GM19468 (cell line): ENCODE results near the gene PPM1H.
"Not testable (repeated sequence)": the region's sequence is repeated elsewhere in the genome, so short reads cannot be mapped to it uniquely, and the experiment has no call there.

Source experiments
- ATAC-seq: cut with Tn5 transposase; IDR thresholded peaks from one replicate; pipeline ENCODE4 v1.9.1; 2021; ENCODE audit warnings: mild to moderate bottlenecking, moderate library complexity, moderate number of reproducible peaks; ENCODE audit not compliant: unreplicated experiment; ENCODE audit errors: extremely low read depth

PPM1H gene, protein sequence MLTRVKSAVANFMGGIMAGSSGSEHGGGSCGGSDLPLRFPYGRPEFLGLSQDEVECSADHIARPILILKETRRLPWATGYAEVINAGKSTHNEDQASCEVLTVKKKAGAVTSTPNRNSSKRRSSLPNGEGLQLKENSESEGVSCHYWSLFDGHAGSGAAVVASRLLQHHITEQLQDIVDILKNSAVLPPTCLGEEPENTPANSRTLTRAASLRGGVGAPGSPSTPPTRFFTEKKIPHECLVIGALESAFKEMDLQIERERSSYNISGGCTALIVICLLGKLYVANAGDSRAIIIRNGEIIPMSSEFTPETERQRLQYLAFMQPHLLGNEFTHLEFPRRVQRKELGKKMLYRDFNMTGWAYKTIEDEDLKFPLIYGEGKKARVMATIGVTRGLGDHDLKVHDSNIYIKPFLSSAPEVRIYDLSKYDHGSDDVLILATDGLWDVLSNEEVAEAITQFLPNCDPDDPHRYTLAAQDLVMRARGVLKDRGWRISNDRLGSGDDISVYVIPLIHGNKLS

DNA sequence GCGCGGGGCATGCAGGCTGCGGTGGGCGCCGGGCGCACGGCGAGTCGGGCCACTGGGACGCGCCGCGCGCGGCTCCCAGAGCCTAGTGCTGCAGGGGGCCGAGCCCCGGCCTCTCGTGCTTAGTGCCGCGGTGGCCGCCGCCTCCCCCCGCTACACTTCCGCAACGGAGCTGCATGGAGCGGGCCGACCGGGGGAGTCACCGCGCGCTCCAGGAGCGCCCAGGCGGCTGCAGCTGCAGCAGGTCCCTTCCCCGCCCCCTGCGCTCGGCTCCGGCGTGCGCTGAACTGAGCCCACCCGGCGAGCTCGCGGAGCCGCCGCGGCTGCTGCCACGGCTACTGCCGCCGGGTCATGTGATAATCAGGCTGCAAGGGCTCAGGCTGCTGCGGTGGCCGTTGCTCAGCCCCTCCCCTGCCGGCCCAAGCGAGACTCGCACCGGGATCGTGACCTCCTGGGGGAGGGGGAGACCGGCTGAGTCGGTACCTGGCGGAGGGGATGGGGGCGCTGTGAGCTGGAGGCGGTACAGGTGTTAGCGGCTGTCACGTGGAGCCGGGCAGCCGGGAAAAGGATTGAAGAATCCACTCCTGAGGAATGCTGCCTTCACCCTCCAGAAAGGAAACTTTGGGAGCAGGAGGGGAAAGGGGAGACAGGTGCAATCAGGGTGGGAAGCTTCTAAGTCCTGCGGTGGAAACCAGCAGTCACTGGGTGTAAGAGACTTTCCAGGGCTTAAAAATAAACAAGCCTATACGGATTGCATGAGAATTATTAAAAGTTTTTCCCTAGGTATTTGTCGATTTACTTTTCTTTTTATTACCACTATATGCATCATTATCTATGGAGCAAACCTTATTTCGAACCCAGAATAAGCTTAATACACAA is at the start of gene PPM1H:
Gene PPM1H (minus strand): TSS at position 352 of the 876 bp plus-strand sequence. CDS start 414 bp downstream, outside the sequence.
- ATAC-seq = peak; percentile 58

GRCh38 chr12:62983594-62983993 is 48.6 kb upstream of the PPM1H start:
- no peak for ATAC-seq

- ATAC-seq = no peak
Observed at GRCh38 chr12:62978768-62979167, 43.8 kb upstream of the PPM1H start.

DNA sequence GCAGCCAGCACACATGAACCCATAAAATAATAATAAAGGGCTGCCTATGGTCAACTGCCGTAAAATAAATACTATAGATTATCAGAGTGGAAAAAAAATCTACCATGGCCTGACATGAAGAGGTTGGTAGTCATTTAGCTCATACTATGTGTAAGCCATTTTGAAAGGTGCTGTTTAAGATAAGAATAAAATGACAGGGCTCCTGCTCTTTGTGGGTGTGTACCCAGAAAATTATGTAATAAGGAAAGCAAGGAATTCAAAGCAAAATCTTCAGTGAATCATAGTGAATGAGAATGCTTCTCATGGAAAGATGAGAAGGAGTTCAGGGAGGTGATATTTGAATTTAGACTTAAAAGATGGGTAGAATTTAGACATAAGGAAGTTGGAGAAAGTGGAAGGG is 42.9 kb upstream of the PPM1H start:
- ATAC-seq = no peak

DNA sequence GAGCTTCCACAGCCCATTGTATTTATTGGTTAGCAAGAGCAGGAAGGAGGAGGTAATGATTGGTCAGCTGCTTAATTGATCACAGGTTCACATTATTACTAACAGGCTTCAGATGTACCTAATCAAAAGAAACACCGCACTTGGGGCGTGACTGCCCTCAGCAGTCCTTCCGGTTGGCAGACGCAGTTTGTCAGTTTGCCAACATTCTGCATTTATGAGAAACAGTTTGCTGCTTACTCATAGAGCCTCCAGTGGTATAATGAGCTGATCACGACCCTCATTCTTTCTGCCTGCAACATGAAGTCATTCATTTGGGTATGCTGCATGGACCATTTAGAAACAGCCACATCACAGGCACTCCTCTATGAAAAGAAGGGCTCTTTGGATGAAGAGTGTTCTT is 42.5 kb upstream of the PPM1H start:
- ATAC-seq = no peak

GRCh38 chr12:62976110-62976662 is 41.2 kb upstream of the PPM1H start:
- no peak for ATAC-seq

DNA sequence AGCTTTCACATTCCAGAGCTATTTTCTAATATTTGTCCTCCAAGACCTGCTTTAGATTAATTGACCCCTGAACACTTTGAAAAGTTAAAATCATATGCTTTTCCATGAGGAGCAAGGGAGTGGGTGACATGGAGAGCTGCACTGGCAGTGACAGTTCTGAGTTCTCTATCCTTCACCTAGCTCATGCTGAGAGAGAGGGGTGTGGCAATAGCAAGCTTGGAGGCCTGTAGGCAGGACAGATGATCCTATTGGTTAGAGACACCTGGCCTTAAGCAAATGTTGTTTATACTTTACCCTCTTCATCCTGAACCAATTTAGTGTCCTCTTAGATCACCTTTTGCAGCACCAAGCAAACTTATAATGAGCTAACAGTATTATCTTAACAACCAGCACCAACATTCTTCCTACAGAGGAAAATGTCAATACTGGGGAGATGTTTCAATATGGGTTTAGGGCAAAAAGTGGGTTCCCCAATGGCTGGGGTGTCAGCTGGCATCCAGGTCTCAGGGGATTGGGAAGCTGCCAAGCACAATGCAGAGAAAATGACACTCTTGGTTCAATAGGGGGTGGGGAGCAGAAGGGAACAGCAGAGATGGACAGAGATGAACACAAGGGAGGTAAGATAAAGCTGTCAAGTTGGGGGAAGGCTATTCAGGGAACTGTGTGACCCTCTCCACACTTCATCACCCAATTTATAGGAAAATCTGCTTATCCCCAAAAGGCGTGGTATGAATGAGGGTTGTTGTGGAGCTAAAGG is 37.0 kb upstream of the PPM1H start:
- ATAC-seq = no peak

- ATAC-seq = no peak
Observed at GRCh38 chr12:62969695-62970094, 34.7 kb upstream of the PPM1H start.

GRCh38 chr12:62967701-62968100 is 32.8 kb upstream of the PPM1H start:
- no peak for ATAC-seq

GRCh38 chr12:62966990-62967506 is 32.1 kb upstream of the PPM1H start:
- no peak for ATAC-seq

DNA sequence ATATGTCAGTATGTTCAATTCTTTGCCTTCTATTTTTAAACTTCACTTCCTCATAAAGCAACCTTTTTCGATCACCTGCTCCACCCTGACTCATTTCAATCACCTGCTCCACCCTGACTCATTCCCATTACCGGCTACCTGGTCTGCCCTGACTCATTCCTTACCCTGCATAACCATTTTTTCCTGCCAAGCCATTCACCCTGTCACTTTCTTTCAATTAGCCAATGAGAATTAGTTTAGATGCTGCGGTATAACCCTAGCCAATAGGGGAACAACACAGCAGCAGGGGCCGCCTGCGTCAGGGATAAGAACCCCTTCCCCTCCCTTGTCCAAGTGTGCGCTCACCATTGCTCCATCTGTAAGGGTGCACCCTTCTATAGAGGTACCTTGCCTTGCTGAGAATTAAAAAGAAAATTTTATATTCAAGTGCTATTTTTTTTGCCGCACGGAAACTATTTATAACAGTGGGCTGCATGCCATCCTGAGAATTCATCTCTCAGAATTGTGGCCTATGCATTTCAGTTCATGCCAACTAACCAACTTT is 31.6 kb upstream of the PPM1H start:
- ATAC-seq = not testable (repeated sequence)

DNA sequence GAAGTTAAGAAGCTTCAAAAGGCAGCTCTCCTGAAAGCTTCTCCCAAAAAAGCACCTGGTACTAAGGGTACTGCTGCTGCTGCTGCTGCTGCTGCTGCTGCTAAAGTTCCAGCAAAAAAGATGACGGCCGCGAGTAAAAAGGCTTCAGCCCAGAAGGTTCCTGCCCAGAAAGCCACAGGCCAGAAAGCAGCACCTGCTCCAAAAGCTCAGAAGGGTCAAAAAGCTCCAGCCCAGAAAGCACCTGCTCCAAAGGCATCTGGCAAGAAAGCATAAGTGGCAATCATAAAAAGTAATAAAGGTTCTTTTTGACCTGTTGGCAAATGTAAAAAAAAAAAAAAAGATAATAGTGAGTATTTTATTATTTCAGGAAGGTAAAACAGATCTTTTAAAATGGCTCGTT is 30.8 kb upstream of the PPM1H start:
- ATAC-seq = not testable (repeated sequence)

DNA sequence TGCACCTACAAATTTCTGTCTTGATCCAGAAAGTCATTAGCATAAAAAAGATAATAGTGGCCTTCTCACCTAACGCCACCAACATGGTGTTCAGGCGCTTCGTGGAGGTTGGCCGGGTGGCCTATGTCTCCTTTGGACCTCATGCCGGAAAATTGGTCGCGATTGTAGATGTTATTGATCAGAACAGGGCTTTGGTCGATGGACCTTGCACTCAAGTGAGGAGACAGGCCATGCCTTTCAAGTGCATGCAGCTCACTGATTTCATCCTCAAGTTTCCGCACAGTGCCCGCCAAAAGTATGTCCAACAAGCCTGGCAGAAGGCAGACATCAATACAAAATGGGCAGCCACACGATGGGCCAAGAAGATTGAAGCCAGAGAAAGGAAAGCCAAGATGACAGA is 30.3 kb upstream of the PPM1H start:
- ATAC-seq = not testable (repeated sequence)

DNA sequence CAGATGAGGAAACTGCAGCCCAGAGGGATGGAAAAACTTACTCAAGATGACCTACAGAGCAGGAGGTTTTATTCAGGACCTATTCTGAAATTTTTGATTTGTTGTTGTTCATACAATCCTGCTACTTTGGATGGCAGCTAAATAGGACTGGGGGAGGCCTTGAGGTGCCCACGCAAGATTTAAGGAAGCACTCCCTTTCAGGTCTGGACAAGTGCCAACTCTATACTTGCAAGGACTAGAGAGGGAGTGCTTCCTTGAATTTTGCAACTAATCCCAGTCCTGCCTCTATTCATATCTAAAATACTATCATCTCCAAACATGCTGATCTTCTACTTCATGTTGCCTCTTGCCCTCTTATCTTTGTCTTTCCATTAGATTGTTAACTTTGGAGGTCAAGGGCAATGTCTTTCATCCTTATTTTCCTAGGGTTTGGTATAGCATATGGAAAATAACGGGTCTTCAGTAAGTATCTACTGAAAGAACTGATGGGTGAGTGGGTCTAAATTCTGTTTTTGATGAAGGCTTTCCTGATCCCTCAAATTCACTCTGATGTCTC is 28.6 kb upstream of the PPM1H start:
- ATAC-seq = no peak

DNA sequence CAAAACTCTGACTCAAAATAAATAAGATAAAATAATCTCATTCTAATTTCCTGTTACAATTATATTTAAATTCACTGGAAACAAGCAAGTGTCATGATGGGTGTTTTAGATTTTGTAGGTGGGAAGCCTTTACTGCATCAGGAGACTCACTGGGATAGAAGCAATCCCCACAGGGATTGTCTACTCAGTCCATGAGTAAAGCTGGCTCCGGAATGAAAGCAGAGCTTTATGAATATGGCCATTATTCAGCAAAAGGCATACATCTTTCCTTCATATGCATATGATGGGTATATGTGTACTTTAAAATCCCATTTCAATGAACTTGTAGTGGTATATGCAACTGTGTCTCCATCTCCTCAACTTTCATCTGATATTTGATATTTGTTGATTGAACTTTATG is 25.4 kb upstream of the PPM1H start:
- ATAC-seq = no peak

GRCh38 chr12:62959745-62960144 is 24.8 kb upstream of the PPM1H start:
- ATAC-seq = no peak

DNA sequence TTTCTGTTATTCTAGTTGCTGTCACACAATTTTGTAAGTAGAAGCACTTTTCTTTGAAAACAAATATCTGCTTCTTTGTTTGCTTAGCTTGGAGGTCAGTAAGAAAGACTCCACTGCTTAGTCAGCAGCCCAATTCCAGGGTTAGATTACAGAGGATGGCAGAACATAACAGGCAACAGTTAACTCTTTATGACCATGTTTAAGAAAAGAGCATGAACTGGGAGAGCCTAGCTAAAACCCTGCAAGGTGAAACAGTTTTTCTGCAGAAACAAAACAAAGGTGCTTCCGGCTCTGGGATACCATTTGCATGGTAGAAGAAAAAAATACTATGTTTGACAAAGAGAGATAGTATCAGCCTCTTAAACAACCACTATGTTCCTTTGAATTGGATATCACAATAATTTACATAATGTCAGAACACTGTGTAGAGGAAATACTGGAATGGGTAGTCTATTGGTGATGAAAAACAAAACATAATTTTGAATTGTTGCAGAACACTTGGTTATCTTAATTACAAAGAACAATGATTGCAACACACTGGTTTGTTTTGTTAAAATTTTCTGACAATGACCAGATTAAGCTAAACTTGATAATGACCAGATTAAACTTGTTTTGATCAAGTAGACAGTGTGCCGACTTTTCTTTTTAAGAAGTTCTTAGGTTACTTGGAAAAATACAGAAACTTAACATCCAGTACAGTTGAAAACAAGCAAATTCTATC is 22.4 kb upstream of the PPM1H start:
- no peak for ATAC-seq

GRCh38 chr12:62955678-62956077 is 20.7 kb upstream of the PPM1H start:
- no peak for ATAC-seq

- ATAC-seq = no peak
Observed at GRCh38 chr12:62950317-62950716, 15.4 kb upstream of the PPM1H start.
